Neutrophil (primary cell): ENCODE measurements around the gene TRA2A.
"Not testable (repeated sequence)": the region's sequence is repeated elsewhere in the genome, so short reads cannot be mapped to it uniquely, and the experiment has no call there.

Experiments used
- H3K27ac ChIP-seq: fragments of 200-600 bp; sonication (generic); 2 replicates; pipeline ENCODE4 v1.5.1; 2016; ENCODE audit warnings: mild to moderate bottlenecking, moderate library complexity
- H3K27me3 ChIP-seq: fragments of 200-600 bp; sonication (generic); 2 replicates; pipeline ENCODE4 v1.6.0; 2016; ENCODE audit warnings: mild to moderate bottlenecking
- H3K36me3 ChIP-seq: fragments of 200-600 bp; sonication (generic); 2 replicates; pipeline ENCODE4 v1.5.1; 2017
- H3K4me1 ChIP-seq, 2 experiments: fragments of 200-600 bp in 1 of 2; sonication (generic) in 1 of 2; 1 replicate in 1 of 2; 2 replicates in 1 of 2; pipeline versions ENCODE4 v1.5.1 to v1.6.1; 2013 to 2016; ENCODE audit warnings: low read depth in 1 of 2, low read length in 1 of 2, mild to moderate bottlenecking in 1 of 2, moderate library complexity in 1 of 2; ENCODE audit not compliant: control insufficient read depth in 1 of 2, insufficient read depth in 1 of 2
- H3K4me3 ChIP-seq, 2 experiments: fragments of 200-600 bp in 1 of 2; sonication (generic) in 1 of 2; 1 replicate in 1 of 2; 2 replicates in 1 of 2; pipeline ENCODE4 v1.5.1; 2013 to 2016; ENCODE audit warnings: low read depth in 1 of 2, low read length in 1 of 2, mild to moderate bottlenecking in 1 of 2, moderate library complexity in 1 of 2
- H3K9me3 ChIP-seq: fragments of 200-600 bp; sonication (generic); 2 replicates; pipeline ENCODE4 v1.5.1; 2016
- CTCF ChIP-seq: fragments of 200-600 bp; sonication (generic); IDR thresholded peaks from 2 replicates; pipeline ENCODE4 v1.5.1; 2016; ENCODE audit warnings: antibody characterized with exemption

The TRA2A gene

GRCh38 chr7:23532490-23533237 is 883 bp upstream of the TRA2A start:
- no peak overlapping the region for H3K4me3 ChIP-seq
- no peak for TF ChIP-seq CTCF
- no peaks in the 10 kb centered on the region for H3K36me3 ChIP-seq
- H3K27ac ChIP-seq, result peak overlapping the region; percentile 97
- peaks cover 26 to 29% of the 10 kb centered on the region in 2 experiments for H3K4me1 ChIP-seq
- no peaks in the 10 kb centered on the region for H3K9me3 ChIP-seq
- no peaks in the 10 kb centered on the region for H3K27me3 ChIP-seq

- no peak for TF ChIP-seq CTCF
- no peaks in the 10 kb centered on the region for H3K27me3 ChIP-seq
- peak overlapping the region; percentile 97 for H3K27ac ChIP-seq
- no peaks in the 10 kb centered on the region for H3K9me3 ChIP-seq
- H3K4me3 ChIP-seq, result peak overlapping the region; percentile 75 to 90
- H3K4me1 ChIP-seq, result peaks cover 30 to 33% of the 10 kb centered on the region in 2 experiments
- no peaks in the 10 kb centered on the region for H3K36me3 ChIP-seq
These were observed 559 bp downstream of the TRA2A start for GRCh38 chr7:23531050-23531793.

- no peak for TF ChIP-seq CTCF
- Histone ChIP-seq H3K9me3 (no peaks in the 10 kb centered on the region), H3K4me3 (peak overlapping the region; percentile 75 to 90), H3K36me3 (no peaks in the 10 kb centered on the region), H3K27me3 (no peaks in the 10 kb centered on the region), H3K27ac (peak overlapping the region; percentile 97), H3K4me1 (peaks cover 30 to 36% of the 10 kb centered on the region in 2 experiments)
These were observed 1.4 kb downstream of the TRA2A start for GRCh38 chr7:23530405-23530804.

- Histone ChIP-seq H3K9me3 (no peaks in the 10 kb centered on the region), H3K27ac (no peak overlapping the region), H3K4me1 (peaks cover 30 to 36% of the 10 kb centered on the region in 2 experiments), H3K36me3 (no peaks in the 10 kb centered on the region), H3K27me3 (no peaks in the 10 kb centered on the region), H3K4me3 (no peak overlapping the region)
- no peak for TF ChIP-seq CTCF
These were observed 2.4 kb downstream of the TRA2A start for GRCh38 chr7:23529262-23529859.

- H3K27me3 ChIP-seq, H3K9me3 ChIP-seq, H3K4me3 ChIP-seq, H3K27ac ChIP-seq: not testable (repeated sequence)
- H3K36me3 ChIP-seq, result peaks cover 15% of the 10 kb centered on the region
- peaks cover 29 to 32% of the 10 kb centered on the region in 2 experiments for H3K4me1 ChIP-seq
These were observed 6.2 kb downstream of the TRA2A start for GRCh38 chr7:23525611-23526010.
